NCI-H69 (cell line): Measurements from ENCODE around the gene IGSF21.
"Not testable (repeated sequence)": the region's sequence is repeated elsewhere in the genome, so short reads cannot be mapped to it uniquely, and the experiment has no call there.

Source experiments
- DNase-seq: peaks from one replicate; lab custom pipeline; 2025; lab: John Stamatoyannopoulos, UW

Gene IGSF21

GRCh38 chr1:18407166-18408045 lies 299.8 kb downstream of the IGSF21 start:
- DNase-seq = no peak

DNA sequence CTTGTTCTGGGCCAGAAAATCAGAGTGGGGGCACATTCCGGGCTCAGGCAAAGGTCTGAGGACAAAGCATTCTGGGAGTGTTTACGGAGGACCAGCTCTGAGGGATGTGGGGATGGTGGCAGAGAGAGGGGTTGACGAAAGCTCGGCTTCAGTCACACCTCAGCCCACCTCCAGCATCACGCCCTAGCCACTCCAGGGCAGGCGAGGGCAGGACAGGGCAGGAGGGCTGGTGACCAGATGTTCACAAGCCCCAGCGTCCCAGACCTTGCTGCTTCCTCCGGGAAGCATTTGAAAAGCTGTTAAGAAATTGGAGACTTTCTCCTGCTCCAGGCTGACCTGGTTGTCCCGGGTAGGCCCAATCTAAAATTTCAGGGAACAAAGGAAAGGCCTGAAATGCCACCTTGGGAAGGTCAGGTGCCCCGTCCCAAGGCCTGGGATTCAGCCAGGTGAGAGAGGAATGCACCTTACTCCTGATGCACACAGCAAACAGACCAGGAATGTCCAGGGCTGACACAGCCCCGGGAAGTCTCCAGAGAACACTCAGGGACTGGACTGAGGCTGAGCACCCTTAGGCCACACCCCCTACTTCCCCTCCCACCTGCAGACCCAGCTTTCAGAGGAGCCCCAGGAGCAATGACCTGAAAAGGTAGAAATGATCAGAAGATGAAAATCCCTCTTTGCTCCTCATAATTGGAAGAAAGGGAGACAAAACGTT lies 301.2 kb downstream of the IGSF21 start:
- DNase-seq = no peak

- peak; percentile 12 for DNase-seq
Observed at GRCh38 chr1:18409609-18410237, 302.1 kb downstream of the IGSF21 start.

- DNase-seq = no peak
Observed at GRCh38 chr1:18410407-18410806, 302.8 kb downstream of the IGSF21 start.

GRCh38 chr1:18411321-18411720 lies 303.7 kb downstream of the IGSF21 start:
- no peak for DNase-seq

DNA sequence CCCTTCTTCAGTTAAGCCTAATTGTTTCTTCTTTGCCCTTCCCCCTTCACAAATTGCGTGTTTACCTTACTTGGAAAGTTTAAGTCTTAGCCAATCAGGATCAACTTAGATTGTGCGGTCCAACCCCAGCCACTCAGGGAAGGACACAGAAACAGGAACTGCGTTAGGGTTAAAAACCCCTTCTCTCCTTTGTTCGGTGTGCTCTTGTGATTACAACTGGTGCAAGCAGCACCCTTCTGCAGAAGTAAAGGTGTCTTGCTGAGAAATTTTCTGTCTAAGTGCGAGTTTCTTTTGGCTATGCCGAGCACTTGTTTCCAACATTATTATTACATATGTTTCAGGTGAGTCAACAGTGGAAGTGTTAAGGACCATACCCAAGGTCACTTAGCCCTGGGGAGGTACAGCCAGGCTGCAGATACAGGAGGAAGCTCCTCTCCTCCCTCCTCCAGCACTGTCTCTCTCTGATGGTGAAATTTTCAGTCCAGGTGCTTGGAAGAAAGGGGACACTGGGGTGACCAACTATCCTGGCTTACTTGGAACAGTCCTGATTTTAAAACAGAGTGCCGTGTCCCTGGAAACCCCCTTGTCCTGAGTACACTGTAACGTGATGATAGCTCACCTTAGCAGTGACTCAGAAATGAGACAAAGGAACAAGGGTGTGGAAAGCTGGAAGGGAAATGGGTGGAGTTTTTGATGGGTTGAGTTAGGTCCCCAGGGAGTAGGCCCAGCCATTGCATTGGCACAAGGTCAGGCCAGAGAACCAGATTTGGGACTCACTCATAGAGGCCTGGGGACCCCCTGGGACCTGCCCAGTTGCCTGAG lies 304.4 kb downstream of the IGSF21 start:
- DNase-seq = peak; percentile 10

DNA sequence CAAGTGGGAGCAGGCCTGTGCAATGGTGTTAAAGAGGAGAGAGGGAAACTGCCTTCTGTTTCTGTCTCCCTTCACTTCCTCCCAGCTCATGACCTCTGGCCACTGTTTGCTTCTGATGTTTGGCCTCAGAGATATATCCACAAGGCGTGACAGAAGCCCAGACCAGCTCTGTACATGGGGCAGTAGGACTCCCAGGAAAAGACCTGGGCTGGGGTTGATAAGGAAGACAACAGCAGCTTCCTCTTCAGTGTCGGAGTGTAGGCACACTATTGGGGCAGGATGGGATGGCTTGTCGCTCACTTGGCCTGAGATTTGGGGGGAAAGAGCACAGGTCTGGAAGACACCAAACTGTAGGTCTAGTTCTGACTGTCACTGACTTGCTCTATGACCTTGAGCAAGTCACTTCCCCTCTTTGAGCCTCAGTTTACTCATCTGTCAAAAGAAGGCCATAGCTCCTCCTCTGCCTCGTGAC lies 305.3 kb downstream of the IGSF21 start:
- no peak for DNase-seq

DNA sequence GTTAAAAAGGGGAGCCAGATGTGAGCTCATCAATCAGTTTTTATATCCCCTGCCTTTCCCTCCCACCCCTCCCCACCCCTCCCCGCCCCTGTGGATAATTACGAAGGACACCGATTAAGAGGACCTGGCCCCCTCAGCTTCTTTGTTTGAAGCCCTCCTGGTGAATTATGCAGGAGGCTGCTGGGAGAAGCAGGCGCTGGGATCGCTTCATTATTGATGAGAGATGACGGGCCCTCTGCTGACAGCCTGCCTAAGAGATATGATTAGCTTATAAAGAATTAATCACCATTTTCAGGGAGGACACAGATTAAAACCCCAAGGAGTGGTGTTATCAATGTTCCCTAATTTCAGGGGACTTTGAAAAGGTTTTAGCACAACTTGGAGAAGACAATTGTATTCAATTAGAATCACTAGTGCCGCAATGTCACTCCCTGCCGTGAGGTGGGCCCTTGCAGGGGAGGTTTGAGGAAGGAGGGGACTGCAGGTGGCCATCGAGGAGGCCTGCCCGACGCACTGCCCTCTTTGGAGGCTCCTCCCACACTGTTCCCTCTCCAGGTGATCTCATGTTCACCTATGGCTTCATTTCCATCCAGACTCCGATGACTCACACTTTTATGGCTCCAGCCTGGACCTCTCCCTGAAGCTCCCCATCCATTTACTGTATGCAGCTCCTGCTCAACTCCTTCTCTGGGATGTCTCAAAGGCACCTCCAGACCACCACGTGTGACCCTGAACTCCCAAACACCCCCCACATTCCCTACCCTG lies 306.1 kb downstream of the IGSF21 start:
- DNase-seq = peak; percentile 57

DNA sequence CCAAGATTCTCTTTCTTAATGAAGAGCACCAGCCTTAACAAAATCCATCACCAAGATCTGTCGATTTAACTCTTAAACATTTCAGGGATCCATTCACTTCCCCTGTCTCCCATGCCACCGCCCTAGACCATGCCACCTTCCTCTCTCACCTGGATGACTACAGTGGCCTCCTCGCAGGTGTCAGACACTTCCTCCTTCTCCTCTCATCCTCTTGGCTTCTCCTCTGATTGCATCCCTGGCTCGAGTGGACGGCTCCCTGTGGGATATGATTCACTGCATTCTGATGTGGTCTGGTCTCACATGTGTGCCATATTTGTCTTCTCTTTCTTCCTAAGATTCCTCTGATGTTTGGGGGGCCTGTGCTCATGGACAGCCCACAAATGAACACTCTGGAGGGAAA lies 306.7 kb downstream of the IGSF21 start:
- DNase-seq = no peak

DNA sequence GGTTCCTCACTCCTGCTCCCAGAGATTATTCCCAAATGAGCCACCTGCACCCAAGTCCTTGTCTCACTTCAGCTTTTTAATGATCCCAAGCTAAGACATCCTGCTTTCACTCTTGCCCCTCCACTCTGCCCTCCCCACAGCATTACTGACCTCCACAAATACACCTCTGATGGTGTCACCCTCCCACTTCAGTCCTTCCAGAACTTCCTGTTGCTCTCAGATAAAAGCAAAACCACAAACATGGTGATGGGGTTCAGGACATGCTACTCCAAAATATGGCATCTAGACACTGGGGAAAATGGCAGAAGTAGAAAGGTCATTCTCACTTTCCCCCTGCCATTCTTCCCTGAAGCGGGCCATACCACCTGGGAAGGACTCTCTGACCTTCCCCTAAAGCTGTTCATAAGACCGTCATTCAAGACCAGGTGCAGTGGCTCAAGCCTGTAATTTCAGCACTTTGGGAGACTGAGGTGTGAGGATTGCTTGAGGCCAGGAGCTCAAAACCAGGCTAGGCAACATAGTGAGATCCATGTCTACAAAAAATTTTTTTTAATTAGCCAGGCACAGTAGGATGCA lies 307.4 kb downstream of the IGSF21 start:
- no peak for DNase-seq

DNA sequence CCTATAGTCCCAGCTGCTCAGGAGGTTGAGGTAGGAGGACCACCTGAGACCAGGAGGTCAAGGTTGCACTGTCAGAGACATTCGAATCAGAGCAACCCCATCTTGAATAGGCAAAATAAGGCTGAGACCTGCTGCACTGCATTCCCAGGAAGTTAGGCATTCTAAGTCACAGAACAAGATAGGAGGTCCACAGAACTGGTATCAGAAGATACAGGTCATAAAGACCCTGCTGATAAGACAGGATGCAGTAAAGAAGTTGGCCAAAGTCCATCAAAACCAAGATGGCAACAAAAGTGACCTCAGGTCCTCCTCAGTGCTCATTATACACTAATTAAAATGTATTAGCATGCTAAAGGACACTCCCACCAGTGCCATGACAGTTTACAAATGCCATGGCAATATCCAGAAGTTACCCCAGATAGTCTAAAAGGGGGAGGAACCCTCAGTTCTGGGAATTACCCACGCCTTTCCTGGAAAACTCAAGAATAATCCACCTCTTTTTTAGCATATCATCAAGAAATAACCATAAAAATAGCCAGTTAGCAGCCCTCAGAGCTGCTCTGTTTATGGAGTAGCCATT lies 307.9 kb downstream of the IGSF21 start:
- no peak for DNase-seq

GRCh38 chr1:18416126-18416525 lies 308.5 kb downstream of the IGSF21 start:
- not testable (repeated sequence) for DNase-seq

GRCh38 chr1:18417316-18418269 lies 310.0 kb downstream of the IGSF21 start:
- no peak for DNase-seq

GRCh38 chr1:18419113-18419844 lies 311.7 kb downstream of the IGSF21 start:
- DNase-seq = no peak

GRCh38 chr1:18419845-18420184 lies 312.2 kb downstream of the IGSF21 start:
- no peak for DNase-seq

GRCh38 chr1:18422076-18422777 lies 314.6 kb downstream of the IGSF21 start:
- DNase-seq = no peak

GRCh38 chr1:18422954-18423353 lies 315.4 kb downstream of the IGSF21 start:
- DNase-seq = no peak

DNA sequence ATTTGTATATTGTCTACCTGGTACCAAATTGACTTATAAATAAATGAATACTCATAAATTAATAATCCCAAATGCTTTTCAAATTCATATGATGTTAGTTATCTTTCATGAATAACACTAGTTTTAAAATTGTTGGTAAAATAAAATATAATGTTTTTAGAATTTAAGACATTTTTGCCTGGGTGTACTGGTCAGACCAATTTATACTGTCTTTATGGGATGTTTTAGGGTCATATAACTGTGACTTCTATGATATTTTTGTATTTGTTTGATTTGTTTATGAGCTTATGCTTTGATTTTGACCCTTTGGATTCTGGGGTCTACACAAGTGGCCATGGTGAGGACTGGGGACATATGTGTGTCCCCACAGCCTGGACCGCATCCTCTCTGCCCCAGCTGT lies 319.0 kb downstream of the IGSF21 start:
- no peak for DNase-seq
